Ectodermal cell (in vitro differentiated cells): ENCODE results near the gene CITED2.

Experiments
- H3K27ac ChIP-seq: 2 replicates; pipeline ENCODE4 v1.7.0; 2013; ENCODE audit warnings: mild to moderate bottlenecking, low read depth, low read length; ENCODE audit not compliant: insufficient read depth, poor library complexity, severe bottlenecking
- H3K27me3 ChIP-seq: 2 replicates; pipeline ENCODE4 v1.7.0; 2013; ENCODE audit warnings: mild to moderate bottlenecking, low read length; ENCODE audit not compliant: insufficient read depth, control insufficient read depth, poor library complexity, severe bottlenecking
- H3K36me3 ChIP-seq: one replicate; pipeline ENCODE4 v1.7.0; 2013; ENCODE audit warnings: low read length; ENCODE audit not compliant: control insufficient read depth, insufficient read depth
- H3K4me1 ChIP-seq: one replicate; pipeline ENCODE4 v1.7.0; 2013; ENCODE audit warnings: low read length; ENCODE audit not compliant: control insufficient read depth, insufficient read depth
- H3K4me3 ChIP-seq: 2 replicates; pipeline ENCODE4 v1.7.0; 2013; ENCODE audit warnings: low read depth, low read length, control low read depth; ENCODE audit not compliant: insufficient read depth
- H3K9me3 ChIP-seq: 2 replicates; pipeline ENCODE4 v1.7.0; 2013; ENCODE audit warnings: mild to moderate bottlenecking, low read length, moderate library complexity; ENCODE audit not compliant: control insufficient read depth
- WGBS, 2 experiments: methylation state at CpG; one replicate each; pipeline ENCODE4 v1.1.7; 2013; ENCODE audit warnings: missing lambda C conversion rate in 2 of 2; 5-methylcytosine and 5-hydroxymethylcytosine counted together

Gene CITED2

DNA sequence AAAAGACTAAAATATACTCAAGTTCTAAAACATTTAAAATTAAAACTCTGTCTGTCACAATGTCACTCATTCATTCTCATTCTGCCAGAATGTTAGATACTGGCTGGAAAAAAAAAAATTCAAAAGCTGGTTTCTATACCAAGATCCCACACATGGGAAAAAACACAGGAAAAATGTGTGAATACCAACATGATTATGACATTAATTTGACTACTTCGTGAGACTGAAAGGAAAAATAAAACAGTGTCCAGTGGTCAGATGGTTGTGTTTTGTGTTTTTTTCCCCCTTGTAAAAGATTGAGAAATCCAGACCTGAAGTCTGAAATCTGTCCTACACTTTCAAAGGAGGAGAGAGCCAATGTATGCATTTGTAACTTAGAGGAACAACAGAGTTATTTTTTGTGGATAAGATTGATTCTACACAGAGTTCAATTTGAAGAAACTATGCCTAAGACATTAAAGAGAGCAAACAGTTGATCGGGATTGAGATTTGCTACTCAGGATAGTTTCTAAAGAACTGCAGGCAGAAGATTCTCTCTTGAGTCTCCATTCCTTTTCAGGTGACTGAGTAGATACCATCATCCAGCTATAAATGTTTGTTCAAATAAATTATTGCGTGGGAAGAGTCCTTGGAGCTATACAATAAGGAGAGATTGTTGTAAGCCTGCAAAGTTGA lies 43.5 kb downstream of the CITED2 start:
- 89 to 95% methylated on average over 3 of the region's 3 CpGs for WGBS, 2 experiments
- Histone ChIP-seq H3K4me1 (no peaks in the 10 kb centered on the region), H3K9me3 (no peaks in the 10 kb centered on the region), H3K36me3 (no peaks in the 10 kb centered on the region), H3K4me3 (no peak overlapping the region), H3K27me3 (no peaks in the 10 kb centered on the region), H3K27ac (no peak overlapping the region)

DNA sequence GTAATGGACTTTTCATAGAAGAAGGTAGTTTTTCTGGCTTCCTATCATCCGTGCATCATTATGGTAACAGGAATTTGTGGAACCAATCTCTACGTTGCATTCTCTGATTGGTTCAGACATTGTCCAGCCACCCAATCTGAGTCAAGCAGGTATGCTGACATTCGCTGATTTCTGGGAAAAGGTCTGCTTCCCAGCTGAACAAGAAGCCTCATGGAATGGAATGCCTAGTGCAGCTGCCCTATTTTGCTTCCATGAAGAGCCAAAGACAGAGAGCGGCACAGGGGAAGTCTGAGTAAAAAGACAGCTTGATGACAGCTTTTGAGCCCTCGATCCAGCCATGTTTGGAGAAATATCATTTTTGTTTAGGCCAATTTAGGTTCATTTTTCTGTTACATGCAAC lies 44.1 kb downstream of the CITED2 start:
- WGBS, 2 experiments = 94% methylated on average over 5 of the region's 5 CpGs
- H3K4me1 ChIP-seq = no peaks in the 10 kb centered on the region
- no peak overlapping the region for H3K4me3 ChIP-seq
- H3K27me3 ChIP-seq = no peaks in the 10 kb centered on the region
- H3K9me3 ChIP-seq = no peaks in the 10 kb centered on the region
- no peak overlapping the region for H3K27ac ChIP-seq
- no peaks in the 10 kb centered on the region for H3K36me3 ChIP-seq

DNA sequence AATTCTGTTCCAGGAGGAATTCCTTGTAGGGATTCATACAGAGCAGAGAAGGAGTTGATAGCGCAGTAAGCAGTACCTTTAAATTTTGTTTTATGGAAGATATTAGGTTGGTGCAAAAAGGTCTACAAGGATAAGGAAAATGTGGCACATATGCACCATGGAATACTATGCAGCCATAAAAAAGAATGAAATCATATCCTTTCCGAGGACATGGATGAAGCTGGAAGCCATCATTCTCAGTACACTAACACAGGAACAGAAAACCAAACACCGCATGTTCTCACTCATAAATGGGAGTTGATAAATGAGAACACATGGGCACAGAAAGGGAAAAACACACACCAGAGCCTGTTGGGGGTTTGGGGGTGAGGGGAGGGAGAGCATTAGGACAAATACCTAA lies 45.2 kb downstream of the CITED2 start:
- H3K36me3 ChIP-seq = no peaks in the 10 kb centered on the region
- H3K27me3 ChIP-seq = no peaks in the 10 kb centered on the region
- no peak overlapping the region for H3K4me3 ChIP-seq
- no peaks in the 10 kb centered on the region for H3K4me1 ChIP-seq
- no peaks in the 10 kb centered on the region for H3K9me3 ChIP-seq
- H3K27ac ChIP-seq = no peak overlapping the region
- 95 to 96% methylated on average over 3 of the region's 3 CpGs for WGBS, 2 experiments

- 93 to 95% methylated on average over 5 of the region's 5 CpGs for WGBS, 2 experiments
- no peaks in the 10 kb centered on the region for H3K27me3 ChIP-seq
- H3K4me3 ChIP-seq = no peak overlapping the region
- H3K36me3 ChIP-seq = no peaks in the 10 kb centered on the region
- H3K9me3 ChIP-seq = no peaks in the 10 kb centered on the region
- H3K27ac ChIP-seq = no peak overlapping the region
- no peaks in the 10 kb centered on the region for H3K4me1 ChIP-seq
These were observed 47.4 kb downstream of the CITED2 start for GRCh38 chr6:139327038-139327437.

GRCh38 chr6:139325686-139326085 lies 48.8 kb downstream of the CITED2 start:
- Histone ChIP-seq H3K9me3 (no peaks in the 10 kb centered on the region), H3K27ac (no peak overlapping the region), H3K27me3 (no peaks in the 10 kb centered on the region), H3K4me3 (no peak overlapping the region), H3K36me3 (no peaks in the 10 kb centered on the region), H3K4me1 (no peaks in the 10 kb centered on the region)
- WGBS, 2 experiments = 88 to 96% methylated on average over 1 of the region's 1 CpG

- Histone ChIP-seq H3K36me3 (no peaks in the 10 kb centered on the region), H3K27me3 (no peaks in the 10 kb centered on the region), H3K27ac (no peak overlapping the region), H3K4me3 (no peak overlapping the region), H3K9me3 (no peaks in the 10 kb centered on the region), H3K4me1 (no peaks in the 10 kb centered on the region)
These were observed 49.3 kb downstream of the CITED2 start for GRCh38 chr6:139325125-139325524.

DNA sequence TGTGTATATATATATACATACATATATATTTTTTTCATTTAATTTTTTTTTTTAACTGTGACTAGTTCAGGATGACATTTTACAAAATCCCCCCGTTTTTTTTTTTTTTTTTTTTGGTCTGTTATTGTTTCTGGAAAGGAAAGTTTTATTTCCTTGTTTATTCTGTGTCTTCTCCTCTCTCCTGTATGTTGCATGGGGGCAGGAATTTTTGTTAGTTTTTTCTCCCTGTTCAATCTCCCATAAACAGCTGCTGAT lies 50.2 kb downstream of the CITED2 start:
- H3K9me3 ChIP-seq = no peaks in the 10 kb centered on the region
- H3K27me3 ChIP-seq = no peaks in the 10 kb centered on the region
- no peak overlapping the region for H3K4me3 ChIP-seq
- no CpG with 5 or more reads among the region's 1 CpG for WGBS, 2 experiments
- no peaks in the 10 kb centered on the region for H3K36me3 ChIP-seq
- no peaks in the 10 kb centered on the region for H3K4me1 ChIP-seq
- no peak overlapping the region for H3K27ac ChIP-seq

GRCh38 chr6:139323511-139324300 lies 50.7 kb downstream of the CITED2 start:
- 73 to 79% methylated on average over 18 of the region's 21 CpGs for WGBS, 2 experiments
- H3K27ac ChIP-seq = no peak overlapping the region
- H3K4me3 ChIP-seq = no peak overlapping the region

More at GRCh38 chr6:139323511-139324300, 50.7 kb downstream of the CITED2 start:
- H3K36me3 ChIP-seq = no peaks in the 10 kb centered on the region
- no peaks in the 10 kb centered on the region for H3K9me3 ChIP-seq
- no peaks in the 10 kb centered on the region for H3K4me1 ChIP-seq
- H3K27me3 ChIP-seq = no peaks in the 10 kb centered on the region
